HG03460 (cell line): ENCODE measurements around the gene SNAP25.

ENCODE experiments used
- ATAC-seq: cut with Tn5 transposase; IDR thresholded peaks from one replicate; pipeline ENCODE4 v1.9.1; 2021; ENCODE audit not compliant: unreplicated experiment

The SNAP25 gene

GRCh38 chr20:10261702-10262101 lies 43.1 kb downstream of the SNAP25 start:
- no peak for ATAC-seq

GRCh38 chr20:10263385-10264165 lies 44.9 kb downstream of the SNAP25 start:
- ATAC-seq: no peak

GRCh38 chr20:10264166-10264558 lies 45.5 kb downstream of the SNAP25 start:
- no peak for ATAC-seq

- no peak for ATAC-seq
Observed at GRCh38 chr20:10268636-10269035, 50.0 kb downstream of the SNAP25 start.

- ATAC-seq: no peak
Observed at GRCh38 chr20:10270630-10271029, 52.0 kb downstream of the SNAP25 start.

GRCh38 chr20:10271494-10272219 lies 53.0 kb downstream of the SNAP25 start:
- no peak for ATAC-seq

- no peak for ATAC-seq
Observed at GRCh38 chr20:10276878-10277580, 58.4 kb downstream of the SNAP25 start.

- ATAC-seq: no peak
Observed at GRCh38 chr20:10277616-10278015, 59.0 kb downstream of the SNAP25 start.

GRCh38 chr20:10278412-10278811 lies 59.8 kb downstream of the SNAP25 start:
- ATAC-seq: no peak

GRCh38 chr20:10280018-10280908 lies 61.6 kb downstream of the SNAP25 start:
- ATAC-seq: no peak

GRCh38 chr20:10281911-10282310 lies 63.3 kb downstream of the SNAP25 start:
- ATAC-seq: no peak

- no peak for ATAC-seq
Observed at GRCh38 chr20:10282979-10283456, 64.4 kb downstream of the SNAP25 start.

- ATAC-seq: no peak
Observed at GRCh38 chr20:10286356-10286755, 67.7 kb downstream of the SNAP25 start.

GRCh38 chr20:10288421-10288820 lies 69.8 kb downstream of the SNAP25 start:
- no peak for ATAC-seq

GRCh38 chr20:10288954-10289646 lies 70.5 kb downstream of the SNAP25 start:
- ATAC-seq: no peak

- no peak for ATAC-seq
Observed at GRCh38 chr20:10291568-10292248, 73.1 kb downstream of the SNAP25 start.

GRCh38 chr20:10297223-10297622 lies 78.6 kb downstream of the SNAP25 start:
- no peak for ATAC-seq

- no peak for ATAC-seq
Observed at GRCh38 chr20:10297684-10298240, 79.1 kb downstream of the SNAP25 start.
